Ascending aorta (tissue), 2 donors: ENCODE measurements around the gene GORASP1. TPM values are rescaled to one million over a fixed set of nuclear protein-coding genes. Genes with fewer than 3 reads are reported as not detected.
"Not testable (repeated sequence)": the region's sequence is repeated elsewhere in the genome, so short reads cannot be mapped to it uniquely, and the experiment has no call there.

Source experiments
- DNase-seq, 2 donors: peaks; one replicate each; pipeline ENCODE4 v3.0.0-alpha.2; 2019; ENCODE audit warnings: low spot score in 2 of 2
- H3K27ac ChIP-seq, 2 donors: fragments of 200-600 bp; sonication (generic); one replicate each; pipeline ENCODE4 v1.5.1; 2016 to 2017; ENCODE audit warnings: mild to moderate bottlenecking in 1 of 2
- H3K27me3 ChIP-seq: fragments of 200-600 bp; sonication (generic); one replicate; pipeline ENCODE4 v1.5.1; 2017
- H3K36me3 ChIP-seq, 2 donors: fragments of 200-600 bp; sonication (generic); one replicate each; pipeline ENCODE4 v1.5.1; 2016
- H3K4me1 ChIP-seq, 2 donors: fragments of 200-600 bp; sonication (generic); one replicate each; pipeline ENCODE4 v1.5.1; 2016 to 2017; ENCODE audit warnings: mild to moderate bottlenecking in 1 of 2
- H3K4me3 ChIP-seq, 2 donors: fragments of 200-600 bp; sonication (generic); one replicate each; pipeline ENCODE4 v1.5.1; 2016 to 2017; ENCODE audit warnings: mild to moderate bottlenecking in 1 of 2
- H3K9me3 ChIP-seq, 2 donors: fragments of 200-600 bp; sonication (generic); one replicate each; pipeline ENCODE4 v1.5.1; 2016
- CTCF ChIP-seq, 3 experiments: fragments of 200-600 bp in 2 of 3; fragments of 450-650 bp in 1 of 3; sonication (generic) in 2 of 3; IDR thresholded peaks; one replicate each; pipeline ENCODE4 v1.5.1; 2016 to 2019; ENCODE audit warnings: antibody characterized with exemption in 3 of 3, mild to moderate bottlenecking in 1 of 3, moderate library complexity in 1 of 3
- intact Hi-C: fragments of 100-400 bp; cut with DNase I; formaldehyde crosslinking; loops from one replicate; pipeline ENCODE4 v1.15.1; 2023
- total RNA-seq: library from RNA; depleted of rRNA; stranded (reverse); fragments of >200 nt; gene quantifications from one replicate; pipeline ENCODE4 v1.1.0, GENCODE V29; 2016

GORASP1 gene
- total RNA-seq, 1 donor from 2014 or later = 186 TPM

GRCh38 chr3:39068556-39068955 is 38.9 kb downstream of the GORASP1 start:
- no peaks in the 10 kb centered on the region for H3K27me3 ChIP-seq
- peaks cover 4 to 6% of the 10 kb centered on the region in 2 donors for H3K4me1 ChIP-seq
- no peaks in the 10 kb centered on the region for H3K9me3 ChIP-seq
- peaks cover 23 to 60% of the 10 kb centered on the region in 2 donors for H3K36me3 ChIP-seq
- no peak for TF ChIP-seq CTCF (IDR thresholded peaks at IDR 0.05)
- no peak for DNase-seq
- no peak overlapping the region for H3K4me3 ChIP-seq
- H3K27ac ChIP-seq = no peak overlapping the region
- intact Hi-C loops = no loop called here

GRCh38 chr3:39067286-39067685 is 40.1 kb downstream of the GORASP1 start:
- no peaks in the 10 kb centered on the region for H3K27me3 ChIP-seq
- H3K4me1 ChIP-seq = peaks cover 4 to 6% of the 10 kb centered on the region in 2 donors
- H3K9me3 ChIP-seq = no peaks in the 10 kb centered on the region
- H3K27ac ChIP-seq = no peak overlapping the region
- H3K4me3 ChIP-seq = no peak overlapping the region
- intact Hi-C loops = no loop called here
- peaks cover 19 to 50% of the 10 kb centered on the region in 2 donors for H3K36me3 ChIP-seq
- no peak for TF ChIP-seq CTCF (IDR thresholded peaks at IDR 0.05)
- DNase-seq = no peak

- H3K9me3 ChIP-seq = no peaks in the 10 kb centered on the region
- intact Hi-C loops = no loop called here
- peaks cover 19 to 37% of the 10 kb centered on the region in 2 donors for H3K36me3 ChIP-seq
- H3K4me1 ChIP-seq = peaks cover 4 to 6% of the 10 kb centered on the region in 2 donors
- H3K27me3 ChIP-seq = no peaks in the 10 kb centered on the region
- H3K27ac ChIP-seq = peak overlapping the region; percentile 32 to 35
- H3K4me3 ChIP-seq = no peak overlapping the region
- peak in 1 of 3 experiments; percentile 24 for TF ChIP-seq CTCF (IDR thresholded peaks at IDR 0.05)
- DNase-seq = no peak
These were observed 42.2 kb downstream of the GORASP1 start for GRCh38 chr3:39065197-39065596.

DNA sequence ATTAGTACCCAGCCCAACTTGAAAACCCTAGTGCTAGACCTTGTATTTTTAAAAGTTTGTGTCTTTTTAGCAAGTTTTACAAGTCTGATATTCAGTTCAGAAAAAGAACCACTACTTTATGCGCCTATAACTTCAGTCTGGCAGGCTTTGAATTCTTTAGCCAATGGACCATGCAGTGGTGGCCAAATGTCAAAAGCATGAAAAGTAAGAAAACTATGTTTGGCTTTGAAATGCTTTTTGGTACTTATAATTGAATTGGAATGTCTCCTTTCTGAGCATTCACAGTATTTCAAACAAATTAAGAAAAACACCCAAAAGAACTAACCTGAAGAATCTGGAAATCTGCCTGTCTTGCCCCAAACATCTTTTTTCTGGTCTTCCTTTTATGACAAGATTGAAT is 42.8 kb downstream of the GORASP1 start:
- Histone ChIP-seq H3K4me3 (no peak overlapping the region), H3K27me3 (no peaks in the 10 kb centered on the region), H3K4me1 (peaks cover 4 to 6% of the 10 kb centered on the region in 2 donors), H3K36me3 (peaks cover 17 to 31% of the 10 kb centered on the region in 2 donors), H3K9me3 (no peaks in the 10 kb centered on the region), H3K27ac (peak overlapping the region; percentile 32 to 35)
- no peak for TF ChIP-seq CTCF (IDR thresholded peaks at IDR 0.05)
- intact Hi-C loops = no loop called here
- no peak for DNase-seq

DNA sequence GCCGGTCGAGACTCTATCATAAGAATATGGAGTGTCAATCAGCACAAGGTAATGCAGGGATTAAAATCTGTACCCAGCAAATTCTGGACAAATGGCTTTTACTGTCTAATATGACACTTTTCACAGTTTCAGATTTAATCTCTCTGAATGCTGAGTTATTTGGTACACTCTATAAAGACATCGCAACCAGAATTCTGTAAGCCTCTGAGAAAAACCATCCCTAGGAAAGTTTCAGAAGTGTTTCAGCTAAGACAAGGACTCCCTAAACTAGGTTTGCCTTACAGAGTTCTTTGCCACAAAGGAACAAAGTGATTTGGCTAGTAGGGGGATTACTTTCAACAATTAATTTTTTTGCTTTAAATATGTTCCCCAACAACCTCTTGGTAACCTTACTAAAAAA is 44.3 kb downstream of the GORASP1 start:
- peaks cover 3 to 20% of the 10 kb centered on the region in 2 donors for H3K36me3 ChIP-seq
- H3K4me1 ChIP-seq = peaks cover 4 to 6% of the 10 kb centered on the region in 2 donors
- no peak for DNase-seq
- H3K4me3 ChIP-seq = no peak overlapping the region
- H3K27ac ChIP-seq = no peak overlapping the region
- TF ChIP-seq CTCF (IDR thresholded peaks at IDR 0.05) = no peak
- no peaks in the 10 kb centered on the region for H3K9me3 ChIP-seq
- H3K27me3 ChIP-seq = no peaks in the 10 kb centered on the region
- intact Hi-C loops = no loop called here

DNA sequence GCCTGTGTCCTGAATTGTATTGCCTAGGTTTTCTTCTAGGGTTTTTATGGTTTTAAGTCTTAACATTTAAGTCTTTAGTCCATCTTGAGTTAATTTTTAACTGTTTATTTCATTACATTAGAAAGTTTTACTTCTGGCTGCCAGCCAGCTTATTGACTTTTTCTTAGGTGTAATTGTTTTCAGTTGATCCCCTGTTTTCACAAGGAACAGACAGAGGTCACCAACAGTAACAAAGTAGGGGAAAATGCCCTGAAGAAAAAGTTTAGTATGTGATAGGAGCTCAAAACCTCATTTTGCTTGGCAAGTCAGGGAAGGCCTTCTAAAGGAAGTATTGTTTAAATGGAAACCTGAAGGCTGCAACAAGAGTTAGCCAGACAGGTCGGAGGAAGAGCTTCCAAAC is 45.2 kb downstream of the GORASP1 start:
- H3K36me3 ChIP-seq = peaks cover 0 to 13% of the 10 kb centered on the region in 2 donors
- no peak for DNase-seq
- no peak overlapping the region for H3K4me3 ChIP-seq
- intact Hi-C loops = no loop called here
- peaks cover 4 to 6% of the 10 kb centered on the region in 2 donors for H3K4me1 ChIP-seq
- no peaks in the 10 kb centered on the region for H3K27me3 ChIP-seq
- no peaks in the 10 kb centered on the region for H3K9me3 ChIP-seq
- no peak overlapping the region for H3K27ac ChIP-seq
- TF ChIP-seq CTCF (IDR thresholded peaks at IDR 0.05) = no peak

DNA sequence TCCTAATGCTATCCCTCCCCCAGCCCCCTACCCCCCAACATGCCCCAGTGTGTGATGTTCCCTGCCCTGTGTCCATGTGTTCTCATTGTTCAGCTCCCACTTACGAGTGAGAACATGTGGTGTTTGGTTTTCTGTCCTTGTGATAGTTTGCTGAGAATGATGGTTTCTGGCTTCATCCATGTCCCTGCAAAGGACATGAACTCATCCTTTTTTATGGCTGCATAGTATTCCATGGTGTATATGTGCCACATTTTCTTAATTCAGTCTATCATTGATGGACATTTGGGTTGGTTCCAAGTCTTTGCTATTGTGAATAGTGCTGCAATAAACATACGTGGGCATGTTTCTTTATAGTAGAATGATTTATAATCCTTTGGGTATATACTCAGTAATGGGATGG is 46.2 kb downstream of the GORASP1 start:
- H3K4me1 ChIP-seq, H3K9me3 ChIP-seq, DNase-seq, intact Hi-C loops, H3K36me3 ChIP-seq, H3K4me3 ChIP-seq, H3K27me3 ChIP-seq, H3K27ac ChIP-seq: not testable (repeated sequence)
